ENCODE measurements around the gene SPDYE4.
A peak's percentile ranks its signal among the peaks of the same experiment; 100 is the strongest.

The SPDYE4 gene

GRCh38 chr17:8712698-8713097, 45.6 kb downstream of the SPDYE4 start:
- no peak for DNase-seq (ENCODE audit: low read depth)

- DNase-seq (ENCODE audit: low read depth), result no peak
Measured at GRCh38 chr17:8711291-8711690, 47.1 kb downstream of the SPDYE4 start.

- no peak for DNase-seq (ENCODE audit: low read depth)
Measured at GRCh38 chr17:8710813-8711212, 47.5 kb downstream of the SPDYE4 start.

- no peak for DNase-seq (ENCODE audit: low read depth)
Measured at GRCh38 chr17:8709006-8709405, 49.3 kb downstream of the SPDYE4 start.

- no peak for DNase-seq (ENCODE audit: low read depth)
Measured at GRCh38 chr17:8708025-8708461, 50.3 kb downstream of the SPDYE4 start.

GRCh38 chr17:8707332-8708024, 50.9 kb downstream of the SPDYE4 start:
- DNase-seq (ENCODE audit: low read depth), result peak; percentile 46

- no peak for DNase-seq (ENCODE audit: low read depth)
Measured at GRCh38 chr17:8706431-8706830, 51.9 kb downstream of the SPDYE4 start.

GRCh38 chr17:8705427-8705826, 52.9 kb downstream of the SPDYE4 start:
- DNase-seq (ENCODE audit: low read depth), result no peak

- no peak for DNase-seq (ENCODE audit: low read depth)
Measured at GRCh38 chr17:8703001-8703400, 55.3 kb downstream of the SPDYE4 start.

GRCh38 chr17:8701754-8702153, 56.6 kb downstream of the SPDYE4 start:
- no peak for DNase-seq (ENCODE audit: low read depth)

GRCh38 chr17:8701221-8701620, 57.1 kb downstream of the SPDYE4 start:
- DNase-seq (ENCODE audit: low read depth), result no peak

Measured in EH (cell line).